Endothelial cell of umbilical vein (primary cell): Measurements from ENCODE around the gene CHRNA5. TPM values are rescaled to one million over a fixed set of nuclear protein-coding genes. Genes with fewer than 3 reads are reported as not detected.

Experiments
- BruUV-seq: library from RNA; stranded (reverse); fragments of 400-500 nt; replicated peaks from 2 replicates; lab custom pipeline; 2021; lab: Mats Ljungman, UMichigan
- CTCF ChIA-PET: fragments of 300-600, 350-600 bp; sonication (Branson Sonifier 250); formaldehyde crosslinking; loops from one replicate; lab custom pipeline; 2021; ENCODE audit warnings: antibody characterized with exemption, inconsistent platforms; lab: Charles Lee
- POLR2A ChIA-PET: fragments of 300-600, 350-600 bp; sonication (Branson Sonifier 250); formaldehyde crosslinking; loops from one replicate; lab custom pipeline; 2021; ENCODE audit warnings: antibody characterized with exemption, inconsistent platforms; lab: Charles Lee
- DNase-seq: peaks from one replicate; pipeline ENCODE4 v3.0.0-alpha.2; 2011; ENCODE audit warnings: low read depth, low spot score
- FAIRE-seq: peaks from 2 replicates; lab custom pipeline; 2011; peaks lifted over from hg19 to GRCh38; lab: Jason Lieb, UNC
- H2AFZ ChIP-seq: 2 replicates; pipeline ENCODE4 v1.6.0; 2012; ENCODE audit warnings: low read depth, low read length, control low read depth, inconsistent platforms
- H3K27ac ChIP-seq: 2 replicates; pipeline ENCODE4 v1.5.1; 2011; ENCODE audit warnings: low read depth, mild to moderate bottlenecking, control low read depth, low read length, moderate library complexity; ENCODE audit not compliant: insufficient read depth
- H3K27me3 ChIP-seq, 2 experiments: 2 replicates each; pipeline versions ENCODE4 v1.6.0 to v1.6.1; 2011; ENCODE audit warnings: low read length in 2 of 2, mixed read lengths in 1 of 2; ENCODE audit not compliant: control insufficient read depth in 2 of 2, insufficient read depth in 2 of 2
- H3K36me3 ChIP-seq, 2 experiments: 2 replicates in 1 of 2; 3 replicates in 1 of 2; pipeline ENCODE4 v1.5.1; 2011; ENCODE audit warnings: low read length in 2 of 2, mild to moderate bottlenecking in 1 of 2, moderate library complexity in 1 of 2; ENCODE audit not compliant: control insufficient read depth in 2 of 2, insufficient read depth in 2 of 2; ENCODE audit errors: extremely low read depth in 1 of 2
- H3K4me1 ChIP-seq: 3 replicates; pipeline ENCODE4 v1.5.1; 2011; ENCODE audit warnings: mild to moderate bottlenecking, low read length; ENCODE audit not compliant: control insufficient read depth, insufficient read depth; ENCODE audit errors: extremely low read depth
- H3K4me2 ChIP-seq: 2 replicates; pipeline ENCODE4 v1.6.1; 2011; ENCODE audit warnings: low read length, control low read depth, mixed read lengths; ENCODE audit not compliant: insufficient read depth
- H3K4me3 ChIP-seq, 3 experiments: fragments of 200-600 bp in 1 of 3; sonication (generic), shearing (Covaris generic) in 1 of 3; replicated peaks in 1 of 3; 2 replicates each; pipeline ENCODE4 v1.5.1; 2011 to 2016; ENCODE audit warnings: control low read depth in 3 of 3, low read length in 3 of 3, mild to moderate bottlenecking in 2 of 3, inconsistent platforms in 1 of 3, low read depth in 1 of 3, moderate library complexity in 1 of 3; ENCODE audit not compliant: insufficient read depth in 1 of 3
- H3K79me2 ChIP-seq: 2 replicates; pipeline ENCODE4 v1.6.0; 2012; ENCODE audit warnings: low read length, inconsistent platforms; ENCODE audit not compliant: control insufficient read depth, insufficient read depth
- H3K9ac ChIP-seq: replicated peaks from 2 replicates; pipeline ENCODE3; 2011; ENCODE audit warnings: low read length, control low read depth; ENCODE audit not compliant: insufficient read depth; ENCODE audit errors: extremely low read depth
- H3K9me1 ChIP-seq: replicated peaks from 3 replicates; pipeline ENCODE4 v1.6.0; 2011; ENCODE audit warnings: mild to moderate bottlenecking, low read length; ENCODE audit not compliant: control insufficient read depth, insufficient read depth; ENCODE audit errors: extremely low read depth
- H3K9me3 ChIP-seq: replicated peaks from 2 replicates; pipeline ENCODE4 v1.5.1; 2012; ENCODE audit warnings: low read length, inconsistent platforms; ENCODE audit not compliant: control insufficient read depth, insufficient read depth
- H4K20me1 ChIP-seq: replicated peaks from 2 replicates; pipeline ENCODE3; 2011; ENCODE audit warnings: mild to moderate bottlenecking, low read length; ENCODE audit not compliant: control insufficient read depth, insufficient read depth; ENCODE audit errors: extremely low read depth
- CTCF ChIP-seq, 2 donors: IDR thresholded peaks; 1 replicate in 1 of 2; 2 replicates in 1 of 2; pipeline ENCODE4 v1.5.1; 2011; ENCODE audit warnings: low read length in 2 of 2, mild to moderate bottlenecking in 2 of 2, moderate library complexity in 2 of 2, control low read depth in 1 of 2, inconsistent platforms in 1 of 2, low read depth in 1 of 2; ENCODE audit not compliant: insufficient read depth in 1 of 2; ENCODE audit errors: extremely low read depth in 1 of 2
- EZH2 ChIP-seq: IDR thresholded peaks from 2 replicates; pipeline ENCODE4 v1.6.1; 2012; ENCODE audit warnings: borderline replicate concordance, low read depth, mild to moderate bottlenecking, moderate library complexity, low read length, inconsistent platforms; ENCODE audit not compliant: severe bottlenecking
- FOS ChIP-seq: IDR thresholded peaks from 2 replicates; pipeline ENCODE4 v1.6.1; 2011; ENCODE audit warnings: mild to moderate bottlenecking, low read length, moderate library complexity, borderline replicate concordance; ENCODE audit not compliant: insufficient read depth
- GATA2 ChIP-seq: IDR thresholded peaks from 2 replicates; pipeline ENCODE4 v1.7.0; 2011; ENCODE audit warnings: low read depth, mild to moderate bottlenecking, moderate library complexity, mixed read lengths, low read length; ENCODE audit not compliant: insufficient read length, insufficient read depth
- JUN ChIP-seq: IDR thresholded peaks from 2 replicates; pipeline ENCODE4 v1.6.1; 2011; ENCODE audit warnings: borderline replicate concordance, low read depth; ENCODE audit not compliant: insufficient read length, insufficient read depth
- MAX ChIP-seq: IDR thresholded peaks from 2 replicates; pipeline ENCODE4 v1.6.1; 2011; ENCODE audit not compliant: insufficient read depth, insufficient read length
- MYC ChIP-seq: IDR thresholded peaks from one replicate; pipeline ENCODE4 v1.6.1; 2011; ENCODE audit warnings: mild to moderate bottlenecking, low read depth, low read length
- POLR2A ChIP-seq: IDR thresholded peaks from 2 replicates; pipeline ENCODE4 v1.6.1; 2012; ENCODE audit warnings: low read depth, mild to moderate bottlenecking, control low read depth, low read length
- POLR2AphosphoS5 ChIP-seq: IDR thresholded peaks from 2 replicates; pipeline ENCODE4 v1.6.1; 2012; ENCODE audit warnings: low read depth, mild to moderate bottlenecking, control low read depth, low read length, moderate library complexity; ENCODE audit not compliant: insufficient read depth
- dilution Hi-C: fragments of 300-500 bp; cut with MboI; formaldehyde crosslinking; loops from one replicate; pipeline ENCODE4 v1.15.0; 2019; ENCODE audit warnings: low sequenced_read_pairs; ENCODE audit not compliant: extremely low pct_ligation_motif_present
- intact Hi-C: fragments of 100-400 bp; cut with micrococcal nuclease; formaldehyde crosslinking; loops from one replicate; pipeline ENCODE4 v1.10.0; 2022
- polyA plus RNA-seq, 4 experiments: library from polyadenylated mRNA; depleted of rRNA in 3 of 4; stranded (reverse) in 3 of 4; unstranded in 1 of 4; fragments of >200 nt; gene quantifications; 2 replicates each; pipeline versions ENCODE4 v1.2.1 to v1.2.3, GENCODE V29; 2011 to 2012; ENCODE audit warnings: missing spikeins in 1 of 4
- total RNA-seq: library from RNA; stranded (reverse); gene quantifications from 2 replicates; pipeline ENCODE4 v1.2.3, GENCODE V29; 2021

Gene CHRNA5
- total and polyA plus RNA-seq, 2 donors (not counting 3 experiments of a cell fraction or from before 2014, with no cell fraction given): 6.4 to 12.7 TPM

GRCh38 chr15:78571382-78571781 lies 6.1 kb downstream of the CHRNA5 start:
- Histone ChIP-seq H2AFZ (no peak overlapping the region), H3K9me3 (no peaks in the 10 kb centered on the region), H3K4me2 (no peak overlapping the region), H3K36me3 (no peaks in the 10 kb centered on the region), H3K4me1 (peaks cover 4% of the 10 kb centered on the region), H4K20me1 (no peaks in the 10 kb centered on the region), H3K4me3 (no peak overlapping the region), H3K27me3 (no peaks in the 10 kb centered on the region), H3K9me1 (no peaks in the 10 kb centered on the region), H3K27ac (no peak overlapping the region), H3K9ac (no peak overlapping the region), H3K79me2 (no peaks in the 10 kb centered on the region)
- TF ChIP-seq MYC (no peak), FOS (no peak), CTCF (IDR thresholded peaks at IDR 0.05; ENCODE audit: extremely low read depth in 1 of 2, insufficient read depth in 1 of 2, low read depth in 1 of 2, low read length in 2 of 2) (no peak), JUN (no peak), POLR2AphosphoS5 (no peak), MAX (no peak), POLR2A (no peak), GATA2 (no peak), EZH2 (no peak)
- dilution Hi-C loops: no loop called here
- CTCF ChIA-PET: no interaction called here
- DNase-seq (no peak), FAIRE-seq (no peak)
- no TSS peak for BruUV-seq
- intact Hi-C loops: no loop called here
- POLR2A ChIA-PET: no interaction called here
